ENCODE results near the gene KRTAP19-1.

GRCh38 chr21:30443226-30443625 is 36.9 kb downstream of the KRTAP19-1 start:
- TF ChIP-seq CTCF (IDR thresholded peaks at IDR 0.05; ENCODE audit: low read depth, low read length) (no peak), MAX (IDR thresholded peaks at IDR 0.05; ENCODE audit: low read depth, low read length) (no peak)
